ENCODE measurements around the gene MAPKAPK2.

The MAPKAPK2 gene

DNA sequence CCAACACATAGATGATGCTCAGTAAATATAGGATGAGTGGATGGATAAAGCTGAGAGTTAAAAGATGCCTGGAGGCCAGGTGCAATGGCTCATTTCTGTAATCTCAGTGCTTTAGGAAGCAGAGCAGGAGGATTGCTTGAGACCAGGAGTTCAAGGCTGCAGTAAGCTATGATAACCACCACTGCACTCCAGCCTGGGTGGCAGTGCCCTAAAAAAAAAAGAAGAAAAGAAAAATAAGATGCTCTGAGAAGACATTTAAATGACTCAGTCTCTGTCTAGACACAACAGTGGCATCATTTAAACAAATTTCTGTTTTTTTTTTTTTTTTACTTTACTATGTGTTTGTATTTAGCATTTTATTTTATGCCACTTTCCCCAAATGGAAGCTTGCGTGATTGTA, 60.6 kb downstream of the MAPKAPK2 start:
- TF ChIP-seq ZFX (IDR thresholded peaks at IDR 0.05; ENCODE audit: borderline replicate concordance): no peak
- TF ChIP-seq, protein P1, sequence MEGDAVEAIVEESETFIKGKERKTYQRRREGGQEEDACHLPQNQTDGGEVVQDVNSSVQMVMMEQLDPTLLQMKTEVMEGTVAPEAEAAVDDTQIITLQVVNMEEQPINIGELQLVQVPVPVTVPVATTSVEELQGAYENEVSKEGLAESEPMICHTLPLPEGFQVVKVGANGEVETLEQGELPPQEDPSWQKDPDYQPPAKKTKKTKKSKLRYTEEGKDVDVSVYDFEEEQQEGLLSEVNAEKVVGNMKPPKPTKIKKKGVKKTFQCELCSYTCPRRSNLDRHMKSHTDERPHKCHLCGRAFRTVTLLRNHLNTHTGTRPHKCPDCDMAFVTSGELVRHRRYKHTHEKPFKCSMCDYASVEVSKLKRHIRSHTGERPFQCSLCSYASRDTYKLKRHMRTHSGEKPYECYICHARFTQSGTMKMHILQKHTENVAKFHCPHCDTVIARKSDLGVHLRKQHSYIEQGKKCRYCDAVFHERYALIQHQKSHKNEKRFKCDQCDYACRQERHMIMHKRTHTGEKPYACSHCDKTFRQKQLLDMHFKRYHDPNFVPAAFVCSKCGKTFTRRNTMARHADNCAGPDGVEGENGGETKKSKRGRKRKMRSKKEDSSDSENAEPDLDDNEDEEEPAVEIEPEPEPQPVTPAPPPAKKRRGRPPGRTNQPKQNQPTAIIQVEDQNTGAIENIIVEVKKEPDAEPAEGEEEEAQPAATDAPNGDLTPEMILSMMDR (IDR thresholded peaks at IDR 0.05): no peak

GRCh38 chr1:206748348-206749030, 63.8 kb downstream of the MAPKAPK2 start:
- no peak overlapping the region for H3K27ac ChIP-seq
- TF ChIP-seq, protein P1 (IDR thresholded peaks at IDR 0.05): no peak
- no peak for TF ChIP-seq ZFX (IDR thresholded peaks at IDR 0.05; ENCODE audit: borderline replicate concordance)

More for the DNA sequence above, 60.6 kb downstream of the MAPKAPK2 start:
- no peak overlapping the region for H3K27ac ChIP-seq

GRCh38 chr1:206751891-206752290, 67.2 kb downstream of the MAPKAPK2 start:
- TF ChIP-seq, protein P1 (IDR thresholded peaks at IDR 0.05): no peak
- TF ChIP-seq ZFX (IDR thresholded peaks at IDR 0.05; ENCODE audit: borderline replicate concordance): no peak
- H3K27ac ChIP-seq: no peak overlapping the region

- TF ChIP-seq ZFX (IDR thresholded peaks at IDR 0.05; ENCODE audit: borderline replicate concordance): no peak
- TF ChIP-seq, protein P1 (IDR thresholded peaks at IDR 0.05): no peak
- no peak overlapping the region for H3K27ac ChIP-seq
Observed at GRCh38 chr1:206752481-206752880, 67.8 kb downstream of the MAPKAPK2 start.

GRCh38 chr1:206753141-206753540, 68.4 kb downstream of the MAPKAPK2 start:
- TF ChIP-seq, protein P1 (IDR thresholded peaks at IDR 0.05): no peak
- TF ChIP-seq ZFX (IDR thresholded peaks at IDR 0.05; ENCODE audit: borderline replicate concordance): no peak
- no peak overlapping the region for H3K27ac ChIP-seq

DNA sequence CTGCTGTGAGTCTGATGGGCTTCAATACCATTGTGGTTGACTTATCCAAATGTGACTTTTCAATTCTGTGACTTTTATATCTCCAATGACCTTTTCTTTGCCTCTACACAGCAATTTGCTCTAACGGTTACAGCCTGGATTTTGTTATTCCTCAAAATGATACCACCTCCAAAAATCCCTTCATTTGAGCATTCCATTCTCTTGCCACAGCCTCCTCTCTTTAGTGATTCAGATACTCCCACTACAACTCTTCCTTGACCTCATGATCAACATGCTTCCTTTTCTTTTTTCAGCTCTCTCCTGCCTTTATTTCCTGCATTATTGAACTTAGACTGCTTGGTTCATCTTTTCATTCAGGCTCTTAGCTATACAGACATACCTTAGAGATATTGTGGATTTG, 69.3 kb downstream of the MAPKAPK2 start:
- no peak overlapping the region for H3K27ac ChIP-seq
- TF ChIP-seq, protein P1 (IDR thresholded peaks at IDR 0.05): no peak
- TF ChIP-seq ZFX (IDR thresholded peaks at IDR 0.05; ENCODE audit: borderline replicate concordance): no peak

- no peak for TF ChIP-seq ZFX (IDR thresholded peaks at IDR 0.05; ENCODE audit: borderline replicate concordance)
- TF ChIP-seq, protein P1 (IDR thresholded peaks at IDR 0.05): no peak
- no peak overlapping the region for H3K27ac ChIP-seq
Observed at GRCh38 chr1:206757524-206758266, 73.0 kb downstream of the MAPKAPK2 start.

All from 22Rv1 (cell line).